CD4-positive, alpha-beta memory T cell (primary cell): ENCODE measurements around the gene GAK. TPM values are rescaled to one million over a fixed set of nuclear protein-coding genes. Genes with fewer than 3 reads are reported as not detected.

Source experiments
- CTCF ChIA-PET: fragments of 350-600 bp; sonication (Branson Sonifier 250); formaldehyde crosslinking; loops from one replicate; lab custom pipeline; 2021; ENCODE audit warnings: inconsistent platforms; ENCODE audit not compliant: partially characterized antibody; lab: Charles Lee
- POLR2A ChIA-PET: fragments of 350-600 bp; sonication (Branson Sonifier 250); formaldehyde crosslinking; loops from one replicate; lab custom pipeline; 2021; ENCODE audit not compliant: partially characterized antibody; lab: Charles Lee
- DNase-seq, 5 donors: peaks; one replicate each; pipeline versions ENCODE4 v3.0.0 to v3.0.0-alpha.2; 2020 to 2022; ENCODE audit warnings: mixed read lengths in 1 of 5
- H3K27ac ChIP-seq: one replicate; pipeline ENCODE4 v1.7.0; 2013; ENCODE audit warnings: low read depth, low read length
- H3K27me3 ChIP-seq: 2 replicates; pipeline ENCODE4 v1.7.0; 2013; ENCODE audit warnings: mild to moderate bottlenecking, low read length, moderate library complexity; ENCODE audit not compliant: insufficient read depth
- H3K36me3 ChIP-seq: 2 replicates; pipeline ENCODE4 v1.7.0; 2013; ENCODE audit warnings: mild to moderate bottlenecking, low read length, moderate library complexity; ENCODE audit not compliant: insufficient read depth
- H3K4me1 ChIP-seq: 2 replicates; pipeline ENCODE4 v1.7.0; 2013; ENCODE audit warnings: mild to moderate bottlenecking, low read length, moderate library complexity; ENCODE audit not compliant: insufficient read depth
- H3K4me3 ChIP-seq, 2 donors: one replicate each; pipeline ENCODE4 v1.7.0; 2013; ENCODE audit warnings: low read length in 2 of 2, mild to moderate bottlenecking in 1 of 2
- H3K9me3 ChIP-seq, 2 donors: one replicate each; pipeline ENCODE4 v1.7.0; 2013; ENCODE audit warnings: low read length in 2 of 2, control low read depth in 1 of 2; ENCODE audit not compliant: control insufficient read depth in 1 of 2
- H3K27ac Mint-ChIP-seq, 7 donors: one replicate each; pipeline ENCODE4 v1.8.0; 2020 to 2021; ENCODE audit warnings: mixed read lengths in 7 of 7, mild to moderate bottlenecking in 6 of 7, inconsistent platforms in 3 of 7, moderate library complexity in 3 of 7
- H3K27me3 Mint-ChIP-seq, 2 donors: one replicate each; pipeline ENCODE4 v1.8.0; 2020 to 2021; ENCODE audit warnings: mixed read lengths in 2 of 2
- H3K36me3 Mint-ChIP-seq, 2 donors: one replicate each; pipeline ENCODE4 v1.8.0; 2020 to 2021; ENCODE audit warnings: mixed read lengths in 2 of 2, inconsistent platforms in 1 of 2, mild to moderate bottlenecking in 1 of 2
- H3K4me1 Mint-ChIP-seq, 4 donors: one replicate each; pipeline ENCODE4 v1.8.0; 2020 to 2021; ENCODE audit warnings: mixed read lengths in 4 of 4, mild to moderate bottlenecking in 1 of 4
- H3K4me3 Mint-ChIP-seq, 8 donors: one replicate each; pipeline ENCODE4 v1.8.0; 2020 to 2021; ENCODE audit warnings: mixed read lengths in 8 of 8, mild to moderate bottlenecking in 7 of 8, moderate library complexity in 6 of 8, inconsistent platforms in 3 of 8
- H3K9me3 Mint-ChIP-seq, 8 donors: one replicate each; pipeline ENCODE4 v1.8.0; 2020 to 2021; ENCODE audit warnings: mixed read lengths in 8 of 8, mild to moderate bottlenecking in 5 of 8, inconsistent platforms in 3 of 8, moderate library complexity in 1 of 8
- intact Hi-C: fragments of 100-400 bp; cut with micrococcal nuclease; formaldehyde crosslinking; loops from one replicate; pipeline ENCODE4 v1.15.1; 2023
- polyA plus RNA-seq, 2 donors: library from polyadenylated mRNA; unstranded; fragments of 300-500 nt; fragmentation: Illumina TruSeq; gene quantifications; one replicate each; pipeline ENCODE4 v1.2.3, GENCODE V29; 2021
- total RNA-seq, 2 experiments: library from RNA; stranded (reverse); gene quantifications; one replicate each; pipeline ENCODE4 v1.2.3, GENCODE V29; 2021

GAK gene
- total and polyA plus RNA-seq, 4 experiments from 2014 or later: 32.5 to 188 (median 130) TPM

DNA sequence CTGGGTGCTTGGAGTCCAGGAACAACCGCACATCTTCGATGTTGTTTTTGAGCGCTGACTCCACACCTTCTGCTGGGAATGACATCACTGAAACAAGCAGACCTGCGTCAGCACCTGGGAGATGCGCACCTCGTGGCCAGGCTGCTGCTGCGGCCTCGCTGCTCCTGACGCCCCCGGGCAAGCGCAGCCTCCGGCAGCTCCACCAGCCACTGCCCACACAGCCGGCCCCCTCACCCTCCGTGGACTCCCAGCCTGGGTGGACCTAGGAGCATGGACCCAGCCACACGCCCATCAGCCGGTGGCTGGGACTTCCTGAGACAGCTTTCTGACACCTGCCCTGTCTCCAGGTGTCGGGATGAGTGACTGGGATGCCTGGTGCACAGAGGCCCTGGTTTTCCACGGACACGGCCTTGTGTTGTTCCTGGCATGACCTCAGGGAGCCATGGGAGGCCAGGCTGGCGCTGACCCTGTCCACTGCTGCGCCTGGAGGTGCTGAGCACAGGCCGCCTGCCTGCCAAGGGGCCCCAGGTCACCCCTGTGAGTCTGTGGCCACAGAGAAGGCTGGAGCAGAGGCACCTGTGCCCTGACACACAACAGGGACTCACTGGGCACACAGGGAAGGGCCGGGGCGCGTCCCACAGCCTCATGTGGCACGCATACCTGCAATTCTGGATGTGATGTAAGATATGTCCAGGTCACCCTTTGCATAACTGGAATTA is 48.6 kb downstream of the GAK start:
- H3K27me3 Mint-ChIP-seq: no peaks in the 10 kb centered on the region
- H3K9me3 Mint-ChIP-seq: peaks cover 0 to 3% (median 0%) of the 10 kb centered on the region in 8 donors
- peaks cover 17 to 44% of the 10 kb centered on the region in 2 donors for H3K36me3 Mint-ChIP-seq
- no peaks in the 10 kb centered on the region for H3K27me3 ChIP-seq
- H3K9me3 ChIP-seq: no peaks in the 10 kb centered on the region
- peaks cover 19% of the 10 kb centered on the region for H3K4me1 ChIP-seq
- H3K36me3 ChIP-seq: peaks cover 9% of the 10 kb centered on the region
- H3K27ac ChIP-seq: no peak overlapping the region
- H3K27ac Mint-ChIP-seq: peak overlapping the region in 1 of 7 donors; percentile 4
- no peak overlapping the region for H3K4me3 ChIP-seq
- ChIA-PET POLR2A (no interaction called here), CTCF (no interaction called here)
- no peak for DNase-seq
- H3K4me3 Mint-ChIP-seq: no peak overlapping the region
- intact Hi-C loops: no loop called here
- H3K4me1 Mint-ChIP-seq: peaks cover 20 to 23% (median 22%) of the 10 kb centered on the region in 4 donors

DNA sequence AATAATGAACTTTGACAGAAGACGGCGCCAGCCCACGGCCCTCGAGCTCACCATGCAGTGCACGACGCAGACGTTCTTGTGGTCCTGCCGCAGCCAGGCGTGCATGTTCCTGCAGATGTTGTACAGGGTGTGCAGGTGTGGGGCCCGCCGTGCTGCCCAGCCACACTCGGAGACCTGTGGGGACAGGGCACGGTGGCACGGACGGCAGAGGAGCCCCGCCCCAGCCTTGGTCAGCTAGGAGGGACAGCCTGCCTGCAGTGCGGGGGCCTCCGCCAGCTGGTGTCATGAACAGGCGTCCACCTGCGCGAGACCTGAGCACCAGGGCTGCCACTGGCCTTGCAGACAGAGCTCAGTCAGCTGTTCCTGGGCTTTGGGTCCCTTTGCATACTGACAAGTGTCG is 49.5 kb downstream of the GAK start:
- intact Hi-C loops: no loop called here
- Histone ChIP-seq H3K27me3 (no peaks in the 10 kb centered on the region), H3K4me1 (peaks cover 26% of the 10 kb centered on the region), H3K9me3 (no peaks in the 10 kb centered on the region), H3K4me3 (no peak overlapping the region), H3K27ac (no peak overlapping the region), H3K36me3 (peaks cover 5% of the 10 kb centered on the region)
- POLR2A ChIA-PET: no interaction called here
- H3K27ac Mint-ChIP-seq: peak overlapping the region in 2 of 7 donors; percentile 4 to 23
- peaks cover 23 to 31% (median 27%) of the 10 kb centered on the region in 4 donors for H3K4me1 Mint-ChIP-seq
- no peaks in the 10 kb centered on the region for H3K27me3 Mint-ChIP-seq
- peaks cover 0 to 1% (median 0%) of the 10 kb centered on the region in 8 donors for H3K9me3 Mint-ChIP-seq
- no peak overlapping the region for H3K4me3 Mint-ChIP-seq
- CTCF ChIA-PET: no interaction called here
- H3K36me3 Mint-ChIP-seq: peaks cover 16 to 43% of the 10 kb centered on the region in 2 donors
- no peak for DNase-seq

DNA sequence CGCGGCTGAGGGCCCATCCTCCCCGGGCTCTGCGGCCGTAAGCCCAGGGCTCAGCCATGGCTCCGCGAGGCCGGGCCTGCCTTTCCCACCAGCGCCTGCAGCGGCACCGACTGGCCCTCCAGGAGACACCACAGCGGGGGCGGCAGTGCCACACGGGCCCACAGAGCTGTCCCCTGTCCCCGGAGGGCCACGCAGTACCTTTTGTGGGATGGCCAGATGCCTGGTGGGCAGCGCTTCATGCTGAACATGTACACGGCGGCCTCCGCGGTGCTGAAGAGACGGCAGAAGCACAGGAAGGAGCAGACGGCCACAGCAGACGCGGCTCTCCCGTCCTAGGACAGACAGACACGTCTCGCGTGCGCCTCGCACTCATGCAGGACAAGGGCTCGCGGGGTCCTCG is 50.4 kb downstream of the GAK start:
- Histone ChIP-seq H3K4me1 (peaks cover 26% of the 10 kb centered on the region), H3K9me3 (no peaks in the 10 kb centered on the region), H3K27me3 (no peaks in the 10 kb centered on the region), H3K27ac (no peak overlapping the region), H3K36me3 (peaks cover 12% of the 10 kb centered on the region), H3K4me3 (no peak overlapping the region)
- Mint-ChIP-seq H3K4me3 (no peak overlapping the region), H3K36me3 (peaks cover 20 to 40% of the 10 kb centered on the region in 2 donors), H3K27ac (peak overlapping the region in 2 of 7 donors; percentile 54 to 70), H3K4me1 (peaks cover 22 to 36% (median 26%) of the 10 kb centered on the region in 4 donors), H3K9me3 (peaks cover 0 to 1% (median 0%) of the 10 kb centered on the region in 8 donors), H3K27me3 (no peaks in the 10 kb centered on the region)
- ChIA-PET POLR2A (no interaction called here), CTCF (no interaction called here)
- no peak for DNase-seq
- intact Hi-C loops: no loop called here

DNA sequence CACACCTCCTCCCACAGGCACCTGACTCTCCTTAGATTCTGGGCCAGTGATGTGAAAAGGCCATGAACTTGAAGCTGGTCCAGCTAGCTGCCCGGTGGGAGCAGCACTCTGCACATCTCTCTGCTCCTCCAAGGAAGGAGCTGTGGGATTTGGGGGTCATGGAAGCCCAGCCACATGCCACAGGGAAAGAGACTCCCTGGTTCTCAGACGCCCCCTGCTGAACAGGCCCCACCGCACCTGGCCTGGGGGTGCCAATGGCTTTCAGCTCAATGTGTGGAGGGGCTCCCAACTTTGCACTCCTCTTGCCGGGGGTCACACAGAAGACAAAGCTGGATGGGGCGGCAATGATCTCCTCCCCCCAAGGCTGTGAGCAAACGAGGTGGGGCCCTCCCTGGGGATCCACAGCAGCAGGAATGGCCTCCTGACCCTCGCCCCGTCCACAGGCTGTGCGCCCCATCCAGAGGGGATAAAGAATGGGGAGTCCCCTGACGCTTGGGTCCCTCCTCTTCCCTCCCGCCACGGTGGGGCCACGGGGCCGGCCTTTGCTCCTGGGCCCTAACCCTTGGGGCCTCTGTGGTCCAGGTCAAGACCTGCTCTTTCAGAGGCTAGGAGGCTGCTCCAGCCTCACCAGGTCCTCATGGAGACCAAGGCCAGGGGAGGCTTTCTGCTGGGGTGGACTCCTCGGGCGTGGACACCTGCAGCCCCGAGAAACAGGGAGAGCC is 51.3 kb downstream of the GAK start:
- peaks cover 0 to 1% (median 0%) of the 10 kb centered on the region in 8 donors for H3K9me3 Mint-ChIP-seq
- CTCF ChIA-PET: interaction anchor here (2.5 kb wide), 1 partner anchor 139 kb away, joined by 15 read pairs; no protein-coding TSS in a partner anchor
- H3K36me3 Mint-ChIP-seq: peaks cover 28 to 39% of the 10 kb centered on the region in 2 donors
- peak overlapping the region; percentile 90 to 99 (median 96) for H3K27ac Mint-ChIP-seq
- no peak overlapping the region for H3K4me3 ChIP-seq
- H3K4me1 ChIP-seq: peaks cover 26% of the 10 kb centered on the region
- DNase-seq: no peak
- peaks cover 22 to 36% (median 26%) of the 10 kb centered on the region in 4 donors for H3K4me1 Mint-ChIP-seq
- POLR2A ChIA-PET: interaction anchor here (1.2 kb wide), 1 partner anchor 125 kb away, joined by 4 read pairs; no protein-coding TSS in a partner anchor
- H3K27me3 ChIP-seq: no peaks in the 10 kb centered on the region
- intact Hi-C loops: no loop called here
- peaks cover 16% of the 10 kb centered on the region for H3K36me3 ChIP-seq
- peak overlapping the region in 6 of 8 donors; percentile 9 to 95 (median 84) for H3K4me3 Mint-ChIP-seq
- H3K9me3 ChIP-seq: no peaks in the 10 kb centered on the region
- peak overlapping the region; percentile 74 for H3K27ac ChIP-seq
- no peaks in the 10 kb centered on the region for H3K27me3 Mint-ChIP-seq

DNA sequence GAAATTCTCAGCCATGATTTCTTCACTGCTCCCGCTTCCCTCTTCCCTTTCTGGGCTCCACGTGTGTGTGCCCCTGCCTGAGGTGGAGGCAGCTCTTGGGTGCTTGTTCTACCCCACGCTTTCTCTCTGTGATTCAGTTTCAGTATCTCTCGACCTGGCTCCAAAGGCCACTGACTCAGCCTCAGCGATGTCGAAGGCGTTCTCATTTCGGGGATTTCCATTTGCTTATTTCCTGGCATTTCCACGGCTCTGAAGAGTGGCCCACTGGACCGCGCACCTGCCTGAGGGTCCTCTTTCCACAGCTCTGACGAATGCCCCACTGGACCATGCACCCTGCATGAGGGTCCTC is 52.4 kb downstream of the GAK start:
- Histone ChIP-seq H3K36me3 (peaks cover 23% of the 10 kb centered on the region), H3K27ac (peak overlapping the region; percentile 74), H3K4me3 (peak overlapping the region; percentile 31 to 59), H3K9me3 (no peaks in the 10 kb centered on the region), H3K4me1 (peaks cover 26% of the 10 kb centered on the region), H3K27me3 (no peaks in the 10 kb centered on the region)
- ChIA-PET CTCF (interaction anchor here (1.4 to 2.5 kb wide), 2 partner anchors 11 to 138 kb away, joined by 5 to 15 read pairs; no protein-coding TSS in a partner anchor), POLR2A (interaction anchor here (1.2 to 2.1 kb wide), 4 partner anchors 52 to 124 kb away, joined by 4 to 15 read pairs (median 8); partner anchors contain the start of genes GAK and TMEM175)
- H3K9me3 Mint-ChIP-seq: peaks cover 0 to 1% (median 0%) of the 10 kb centered on the region in 8 donors
- peak; percentile 43 to 75 (median 50) for DNase-seq
- H3K36me3 Mint-ChIP-seq: peaks cover 34 to 39% of the 10 kb centered on the region in 2 donors
- H3K4me3 Mint-ChIP-seq: peak overlapping the region; percentile 78 to 95 (median 84)
- peak overlapping the region; percentile 90 to 99 (median 96) for H3K27ac Mint-ChIP-seq
- intact Hi-C loops: loop anchor here (5.0 kb wide), 1 partner anchor 97 kb away; no protein-coding TSS in a partner anchor
- peaks cover 23 to 36% (median 26%) of the 10 kb centered on the region in 4 donors for H3K4me1 Mint-ChIP-seq
- H3K27me3 Mint-ChIP-seq: no peaks in the 10 kb centered on the region

DNA sequence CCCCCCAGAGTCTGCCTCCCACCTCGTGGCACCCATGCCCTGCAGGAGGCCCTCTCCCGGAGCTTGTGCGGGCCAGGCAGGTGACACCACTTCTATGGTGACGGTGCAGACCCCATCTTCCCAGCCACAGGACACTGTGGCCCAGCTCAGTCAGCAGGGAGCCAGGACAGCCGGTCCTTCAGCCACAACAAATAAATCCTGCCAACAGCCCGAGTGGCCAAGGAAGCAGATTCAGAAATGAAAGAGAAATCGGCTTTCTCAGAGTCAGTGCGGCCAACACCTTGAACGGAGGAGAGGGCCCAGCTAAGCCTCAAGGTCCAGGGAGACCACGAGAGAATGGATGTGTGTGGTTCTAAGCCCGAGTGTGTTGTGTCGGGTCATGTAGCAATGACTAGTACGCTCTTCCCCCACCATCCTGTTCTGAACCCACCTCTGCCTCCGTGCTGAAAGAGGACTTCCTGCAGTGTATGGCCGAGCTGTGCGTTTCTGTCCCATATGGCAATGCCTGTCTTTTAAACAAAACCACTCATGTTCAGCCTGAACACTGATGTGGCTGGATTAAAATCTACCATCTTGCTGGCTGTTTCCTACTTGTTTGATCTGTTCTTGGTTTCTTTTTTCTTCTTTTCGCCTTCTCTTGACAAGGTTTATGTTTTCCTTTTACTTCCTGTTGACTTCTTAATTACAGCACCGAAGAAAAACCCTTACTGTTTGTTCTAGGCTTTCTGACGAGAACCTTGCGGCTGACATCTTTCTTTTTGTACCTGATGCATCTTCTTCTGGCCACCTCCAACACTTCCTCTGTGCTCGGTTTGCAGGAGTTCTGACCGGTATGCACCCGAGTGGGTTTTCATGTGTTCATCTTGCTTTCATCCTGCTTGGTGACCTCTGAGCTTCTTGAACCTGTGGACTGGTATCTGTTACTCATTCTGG is 53.1 kb downstream of the GAK start:
- H3K4me1 ChIP-seq: peaks cover 26% of the 10 kb centered on the region
- peak overlapping the region; percentile 78 to 95 (median 84) for H3K4me3 Mint-ChIP-seq
- peaks cover 37 to 44% of the 10 kb centered on the region in 2 donors for H3K36me3 Mint-ChIP-seq
- intact Hi-C loops: loop anchor here (5.0 kb wide), 1 partner anchor 97 kb away; no protein-coding TSS in a partner anchor
- H3K27me3 Mint-ChIP-seq: no peaks in the 10 kb centered on the region
- H3K36me3 ChIP-seq: peaks cover 29% of the 10 kb centered on the region
- peak overlapping the region; percentile 74 for H3K27ac ChIP-seq
- peaks cover 0 to under 1% (median 0%) of the 10 kb centered on the region in 8 donors for H3K9me3 Mint-ChIP-seq
- H3K4me1 Mint-ChIP-seq: peaks cover 24 to 36% (median 27%) of the 10 kb centered on the region in 4 donors
- peak overlapping the region; percentile 90 to 99 (median 96) for H3K27ac Mint-ChIP-seq
- H3K27me3 ChIP-seq: no peaks in the 10 kb centered on the region
- DNase-seq: peak; percentile 54 to 67 (median 58)
- H3K4me3 ChIP-seq: peak overlapping the region; percentile 31 to 59
- POLR2A ChIA-PET: interaction anchor here (1.7 to 2.1 kb wide), 3 partner anchors 53 to 99 kb away, joined by 6 to 15 read pairs (median 10); partner anchors contain the start of genes GAK and TMEM175
- H3K9me3 ChIP-seq: no peaks in the 10 kb centered on the region
- CTCF ChIA-PET: interaction anchor here (1.4 to 2.5 kb wide), 2 partner anchors 12 to 137 kb away, joined by 5 to 15 read pairs; no protein-coding TSS in a partner anchor
